ENCODE measurements around the gene AARS2.
A peak's percentile ranks its signal among the peaks of the same experiment; 100 is the strongest.

The AARS2 gene

DNA sequence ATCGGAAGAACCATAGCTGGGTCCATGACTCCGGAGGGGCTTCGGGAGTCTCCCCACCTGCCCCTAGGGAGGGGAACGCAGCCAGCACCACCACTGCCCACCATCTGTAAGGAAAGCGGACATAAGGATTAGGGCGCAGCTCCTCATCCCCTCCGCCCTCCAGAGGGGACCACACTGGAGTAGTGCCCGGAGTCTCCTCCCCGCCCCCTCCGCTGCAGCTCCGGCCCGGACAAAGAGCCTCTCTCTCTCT, 56.4 kb downstream of the AARS2 start:
- peak overlapping the region; percentile 86 for H3K4me3 ChIP-seq (ENCODE audit: low read length)
- H3K4me1 ChIP-seq (ENCODE audit: control insufficient read depth, low read depth, low read length), result no peaks in the 10 kb centered on the region
- no peak overlapping the region for H4K5ac ChIP-seq (ENCODE audit: low read length)
- no peak for DNase-seq
- no peak overlapping the region for H3K23ac ChIP-seq (ENCODE audit: low read length)
- peak overlapping the region; percentile 97 for H3K56ac ChIP-seq (ENCODE audit: low read length)
- no peak overlapping the region for H3K4ac ChIP-seq (ENCODE audit: low read depth, low read length)
- peak overlapping the region; percentile 82 for H3K27ac ChIP-seq (ENCODE audit: low read depth, low read length)
- H2AK5ac ChIP-seq (ENCODE audit: low read length), result no peak overlapping the region
- no peak overlapping the region for H2BK120ac ChIP-seq (ENCODE audit: low read depth, low read length)
- peaks cover 3% of the 10 kb centered on the region for H3K79me1 ChIP-seq (ENCODE audit: low read length)
- H3K4me2 ChIP-seq (ENCODE audit: low read length), result peak overlapping the region; percentile 93
- H3K79me2 ChIP-seq (ENCODE audit: control insufficient read depth, insufficient read depth, low read length), result peaks cover 8% of the 10 kb centered on the region
- WGBS (ENCODE audit: extremely low coverage, insufficient coverage, low lambda C conversion rate), result no CpG with 5 or more reads among the region's 12 CpGs
- no peak overlapping the region for H2BK15ac ChIP-seq (replicated peaks; ENCODE audit: low read depth)
- peak overlapping the region; percentile 43 for H2BK5ac ChIP-seq (ENCODE audit: low read length)
- H3K27me3 ChIP-seq (ENCODE audit: insufficient read depth, low read length, poor library complexity), result no peaks in the 10 kb centered on the region
- H3K18ac ChIP-seq (ENCODE audit: low read length), result no peak overlapping the region
- H4K8ac ChIP-seq (ENCODE audit: low read depth, low read length), result no peak overlapping the region
- peaks cover 18% of the 10 kb centered on the region for H3K36me3 ChIP-seq (ENCODE audit: control insufficient read depth, insufficient read depth, low read length)
- peak overlapping the region; percentile 95 for H3K9ac ChIP-seq (ENCODE audit: low read length)

- Histone ChIP-seq H3K23ac (ENCODE audit: low read length) (no peak overlapping the region), H3K27ac (ENCODE audit: low read depth, low read length) (peak overlapping the region; percentile 82), H3K27me3 (ENCODE audit: insufficient read depth, low read length, poor library complexity) (no peaks in the 10 kb centered on the region), H3K4me1 (ENCODE audit: control insufficient read depth, low read depth, low read length) (no peaks in the 10 kb centered on the region), H4K8ac (ENCODE audit: low read depth, low read length) (no peak overlapping the region), H2BK120ac (ENCODE audit: low read depth, low read length) (no peak overlapping the region), H2BK15ac (replicated peaks; ENCODE audit: low read depth) (no peak overlapping the region), H3K4me3 (ENCODE audit: low read length) (peak overlapping the region; percentile 86), H3K79me1 (ENCODE audit: low read length) (peaks cover 6% of the 10 kb centered on the region), H3K9ac (ENCODE audit: low read length) (peak overlapping the region; percentile 95), H3K56ac (ENCODE audit: low read length) (peak overlapping the region; percentile 97), H2AK5ac (ENCODE audit: low read length) (no peak overlapping the region), H3K79me2 (ENCODE audit: control insufficient read depth, insufficient read depth, low read length) (peaks cover 11% of the 10 kb centered on the region), H3K4me2 (ENCODE audit: low read length) (peak overlapping the region; percentile 93), H3K4ac (ENCODE audit: low read depth, low read length) (no peak overlapping the region), H3K36me3 (ENCODE audit: control insufficient read depth, insufficient read depth, low read length) (peaks cover 22% of the 10 kb centered on the region), H4K5ac (ENCODE audit: low read length) (no peak overlapping the region), H3K18ac (ENCODE audit: low read length) (no peak overlapping the region), H2BK5ac (ENCODE audit: low read length) (peak overlapping the region; percentile 43)
- DNase-seq, result peak; percentile 68
- no CpG with 5 or more reads among the region's 15 CpGs for WGBS (ENCODE audit: extremely low coverage, insufficient coverage, low lambda C conversion rate)
These were observed 57.0 kb downstream of the AARS2 start for GRCh38 chr6:44255871-44256774.

- Histone ChIP-seq H4K5ac (ENCODE audit: low read length) (no peak overlapping the region), H3K4me2 (ENCODE audit: low read length) (no peak overlapping the region), H4K8ac (ENCODE audit: low read depth, low read length) (no peak overlapping the region), H3K79me2 (ENCODE audit: control insufficient read depth, insufficient read depth, low read length) (peaks cover 20% of the 10 kb centered on the region), H3K9ac (ENCODE audit: low read length) (no peak overlapping the region), H3K4me3 (ENCODE audit: low read length) (no peak overlapping the region), H2AK5ac (ENCODE audit: low read length) (no peak overlapping the region), H3K79me1 (ENCODE audit: low read length) (peaks cover 12% of the 10 kb centered on the region), H3K27ac (ENCODE audit: low read depth, low read length) (no peak overlapping the region), H3K18ac (ENCODE audit: low read length) (no peak overlapping the region), H3K4me1 (ENCODE audit: control insufficient read depth, low read depth, low read length) (no peaks in the 10 kb centered on the region), H3K36me3 (ENCODE audit: control insufficient read depth, insufficient read depth, low read length) (peaks cover 30% of the 10 kb centered on the region), H3K56ac (ENCODE audit: low read length) (no peak overlapping the region), H3K23ac (ENCODE audit: low read length) (no peak overlapping the region), H3K27me3 (ENCODE audit: insufficient read depth, low read length, poor library complexity) (no peaks in the 10 kb centered on the region), H3K4ac (ENCODE audit: low read depth, low read length) (no peak overlapping the region), H2BK15ac (replicated peaks; ENCODE audit: low read depth) (no peak overlapping the region), H2BK120ac (ENCODE audit: low read depth, low read length) (no peak overlapping the region), H2BK5ac (ENCODE audit: low read length) (no peak overlapping the region)
- no CpG with 5 or more reads among the region's 16 CpGs for WGBS (ENCODE audit: extremely low coverage, insufficient coverage, low lambda C conversion rate)
- DNase-seq, result peak; percentile 41
These were observed 57.9 kb downstream of the AARS2 start for GRCh38 chr6:44255105-44255808.

GRCh38 chr6:44254191-44255104, 58.7 kb downstream of the AARS2 start:
- peaks cover 17% of the 10 kb centered on the region for H3K79me1 ChIP-seq (ENCODE audit: low read length)
- H3K4me2 ChIP-seq (ENCODE audit: low read length), result no peak overlapping the region
- no peak overlapping the region for H2BK5ac ChIP-seq (ENCODE audit: low read length)
- peaks cover 28% of the 10 kb centered on the region for H3K79me2 ChIP-seq (ENCODE audit: control insufficient read depth, insufficient read depth, low read length)
- no peak for DNase-seq
- H2AK5ac ChIP-seq (ENCODE audit: low read length), result no peak overlapping the region
- H3K4me1 ChIP-seq (ENCODE audit: control insufficient read depth, low read depth, low read length), result peaks cover 3% of the 10 kb centered on the region
- H3K23ac ChIP-seq (ENCODE audit: low read length), result no peak overlapping the region
- H3K27ac ChIP-seq (ENCODE audit: low read depth, low read length), result no peak overlapping the region
- H3K18ac ChIP-seq (ENCODE audit: low read length), result no peak overlapping the region
- H3K27me3 ChIP-seq (ENCODE audit: insufficient read depth, low read length, poor library complexity), result no peaks in the 10 kb centered on the region
- no peak overlapping the region for H3K56ac ChIP-seq (ENCODE audit: low read length)
- no peak overlapping the region for H3K9ac ChIP-seq (ENCODE audit: low read length)
- H4K8ac ChIP-seq (ENCODE audit: low read depth, low read length), result no peak overlapping the region
- no peak overlapping the region for H3K4ac ChIP-seq (ENCODE audit: low read depth, low read length)
- H3K4me3 ChIP-seq (ENCODE audit: low read length), result no peak overlapping the region
- no CpG with 5 or more reads among the region's 12 CpGs for WGBS (ENCODE audit: extremely low coverage, insufficient coverage, low lambda C conversion rate)
- H4K5ac ChIP-seq (ENCODE audit: low read length), result no peak overlapping the region
- H2BK15ac ChIP-seq (replicated peaks; ENCODE audit: low read depth), result no peak overlapping the region
- no peak overlapping the region for H2BK120ac ChIP-seq (ENCODE audit: low read depth, low read length)
- peaks cover 37% of the 10 kb centered on the region for H3K36me3 ChIP-seq (ENCODE audit: control insufficient read depth, insufficient read depth, low read length)

DNA sequence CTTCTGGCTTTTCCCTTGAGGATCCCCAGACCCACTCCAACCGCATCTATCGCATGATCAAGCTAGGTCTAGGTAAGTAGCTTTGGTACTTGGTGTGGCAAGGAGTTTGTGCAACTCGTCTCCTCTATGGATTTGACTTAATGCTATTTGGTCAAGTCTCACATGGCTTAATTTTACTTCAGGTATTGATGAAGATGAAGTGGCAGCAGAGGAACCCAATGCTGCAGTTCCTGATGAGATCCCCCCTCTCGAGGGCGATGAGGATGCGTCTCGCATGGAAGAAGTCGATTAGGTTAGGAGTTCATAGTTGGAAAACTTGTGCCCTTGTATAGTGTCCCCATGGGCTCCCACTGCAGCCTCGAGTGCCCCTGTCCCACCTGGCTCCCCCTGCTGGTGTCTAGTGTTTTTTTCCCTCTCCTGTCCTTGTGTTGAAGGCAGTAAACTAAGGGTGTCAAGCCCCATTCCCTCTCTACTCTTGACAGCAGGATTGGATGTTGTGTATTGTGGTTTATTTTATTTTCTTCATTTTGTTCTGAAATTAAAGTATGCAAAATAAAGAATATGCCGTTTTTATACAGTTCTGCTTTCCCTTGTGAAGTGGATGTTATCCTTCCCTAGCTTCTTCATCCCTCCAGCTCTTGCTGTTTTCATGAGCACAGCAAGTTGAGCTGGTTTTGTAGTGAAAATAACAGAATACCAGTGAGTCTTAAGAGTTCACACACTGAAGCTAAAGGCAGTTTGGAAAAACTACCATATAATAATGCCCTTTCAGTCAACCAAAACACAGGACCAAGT, 59.6 kb downstream of the AARS2 start:
- Histone ChIP-seq H2BK15ac (replicated peaks; ENCODE audit: low read depth) (no peak overlapping the region), H3K56ac (ENCODE audit: low read length) (no peak overlapping the region), H3K79me1 (ENCODE audit: low read length) (peaks cover 17% of the 10 kb centered on the region), H3K23ac (ENCODE audit: low read length) (no peak overlapping the region), H3K4me2 (ENCODE audit: low read length) (no peak overlapping the region), H3K79me2 (ENCODE audit: control insufficient read depth, insufficient read depth, low read length) (peaks cover 37% of the 10 kb centered on the region), H3K9ac (ENCODE audit: low read length) (no peak overlapping the region), H4K5ac (ENCODE audit: low read length) (no peak overlapping the region), H4K8ac (ENCODE audit: low read depth, low read length) (no peak overlapping the region), H2BK5ac (ENCODE audit: low read length) (no peak overlapping the region), H3K18ac (ENCODE audit: low read length) (no peak overlapping the region), H3K4me1 (ENCODE audit: control insufficient read depth, low read depth, low read length) (peaks cover 6% of the 10 kb centered on the region), H3K4me3 (ENCODE audit: low read length) (no peak overlapping the region), H3K36me3 (ENCODE audit: control insufficient read depth, insufficient read depth, low read length) (peaks cover 45% of the 10 kb centered on the region), H3K27me3 (ENCODE audit: insufficient read depth, low read length, poor library complexity) (no peaks in the 10 kb centered on the region), H2BK120ac (ENCODE audit: low read depth, low read length) (no peak overlapping the region), H3K27ac (ENCODE audit: low read depth, low read length) (no peak overlapping the region), H3K4ac (ENCODE audit: low read depth, low read length) (no peak overlapping the region), H2AK5ac (ENCODE audit: low read length) (no peak overlapping the region)
- WGBS (ENCODE audit: extremely low coverage, insufficient coverage, low lambda C conversion rate), result no CpG with 5 or more reads among the region's 10 CpGs
- peak; percentile 68 for DNase-seq
